Thyroid gland (tissue), 4 donors: Measurements from ENCODE around the gene PLCL1.

ENCODE experiments used
- POLR2A ChIP-seq, 2 donors: fragments of 450-650 bp; IDR thresholded peaks; one replicate each; pipeline ENCODE4 v1.6.1; 2017; ENCODE audit warnings: antibody characterized with exemption in 2 of 2, mild to moderate bottlenecking in 2 of 2, moderate library complexity in 1 of 2
- TF ChIP-seq, protein P1 (sequence below), 6 experiments: fragments of 200-600 bp in 3 of 6; fragments of 450-650 bp in 3 of 6; sonication (generic) in 3 of 6; IDR thresholded peaks; one replicate each; pipeline ENCODE4 v1.5.1; 2016 to 2019; ENCODE audit warnings: antibody characterized with exemption in 6 of 6, mild to moderate bottlenecking in 2 of 6, inconsistent platforms in 1 of 6, moderate library complexity in 1 of 6

DNA sequence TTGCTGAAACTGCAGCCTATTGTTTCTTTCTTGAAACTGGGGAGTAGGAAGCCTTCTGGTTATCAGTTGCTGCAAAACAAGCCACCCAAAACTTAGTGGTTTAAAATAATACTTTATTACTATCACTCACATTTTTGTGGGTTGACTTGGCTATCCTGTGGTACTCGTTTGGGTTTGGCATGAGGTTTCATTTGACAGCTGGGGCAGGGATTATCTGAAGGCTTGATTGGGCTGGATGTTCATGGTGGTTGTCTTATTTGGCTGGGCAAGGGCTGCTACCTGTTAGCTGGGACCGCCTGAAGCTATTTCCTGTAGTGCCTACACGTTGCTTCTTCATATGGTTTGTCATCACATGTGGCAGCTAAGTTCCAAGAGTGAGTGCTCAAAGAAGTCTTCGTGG, 122.3 kb downstream of the PLCL1 start:
- TF ChIP-seq, protein P1, sequence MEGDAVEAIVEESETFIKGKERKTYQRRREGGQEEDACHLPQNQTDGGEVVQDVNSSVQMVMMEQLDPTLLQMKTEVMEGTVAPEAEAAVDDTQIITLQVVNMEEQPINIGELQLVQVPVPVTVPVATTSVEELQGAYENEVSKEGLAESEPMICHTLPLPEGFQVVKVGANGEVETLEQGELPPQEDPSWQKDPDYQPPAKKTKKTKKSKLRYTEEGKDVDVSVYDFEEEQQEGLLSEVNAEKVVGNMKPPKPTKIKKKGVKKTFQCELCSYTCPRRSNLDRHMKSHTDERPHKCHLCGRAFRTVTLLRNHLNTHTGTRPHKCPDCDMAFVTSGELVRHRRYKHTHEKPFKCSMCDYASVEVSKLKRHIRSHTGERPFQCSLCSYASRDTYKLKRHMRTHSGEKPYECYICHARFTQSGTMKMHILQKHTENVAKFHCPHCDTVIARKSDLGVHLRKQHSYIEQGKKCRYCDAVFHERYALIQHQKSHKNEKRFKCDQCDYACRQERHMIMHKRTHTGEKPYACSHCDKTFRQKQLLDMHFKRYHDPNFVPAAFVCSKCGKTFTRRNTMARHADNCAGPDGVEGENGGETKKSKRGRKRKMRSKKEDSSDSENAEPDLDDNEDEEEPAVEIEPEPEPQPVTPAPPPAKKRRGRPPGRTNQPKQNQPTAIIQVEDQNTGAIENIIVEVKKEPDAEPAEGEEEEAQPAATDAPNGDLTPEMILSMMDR (IDR thresholded peaks at IDR 0.05) = no peak
- TF ChIP-seq POLR2A (IDR thresholded peaks at IDR 0.05) = no peak
